ENCODE measurements around the gene CCDC93.

The CCDC93 gene

GRCh38 chr2:118050974-118051373 lies 37.1 kb upstream of the CCDC93 start (continued):
- no peak for TF ChIP-seq REST (tag by site-specific recombination; IDR thresholded peaks at IDR 0.05)

GRCh38 chr2:118050386-118050785 lies 36.5 kb upstream of the CCDC93 start:
- Histone ChIP-seq H3K9me3 (ENCODE audit: control insufficient read depth, insufficient read depth, low read depth, low read length) (no peaks in the 10 kb centered on the region), H3K36me3 (ENCODE audit: control insufficient read depth in 2 of 2, insufficient read depth in 1 of 2, low read length in 2 of 2) (no peaks in the 10 kb centered on the region), H3K4me1 (ENCODE audit: control insufficient read depth, insufficient read depth, low read length) (peaks cover 25% of the 10 kb centered on the region), H3K4me3 (ENCODE audit: low read depth, low read length) (no peak overlapping the region), H3K27ac (ENCODE audit: extremely low read depth, low read depth, low read length) (peak overlapping the region; percentile 48; the same call in 1 of the 2 replicates)
- CTCF ChIA-PET = interaction anchor here (0.7 to 1.5 kb wide), 5 partner anchors 11 to 835 kb away, joined by 3 to 7 read pairs (median 3); no protein-coding TSS in a partner anchor
- POLR2A ChIA-PET = interaction anchor here (0.8 to 1.0 kb wide), 2 partner anchors 9 to 12 kb away, joined by 3 read pairs; no protein-coding TSS in a partner anchor
- TF ChIP-seq WT1 (tag by site-specific recombination; IDR thresholded peaks at IDR 0.05) (no peak), ZNF660 (tag by site-specific recombination; IDR thresholded peaks at IDR 0.05) (no peak), ZNF843 (tag by site-specific recombination; IDR thresholded peaks at IDR 0.05) (peak; percentile 88), ZNF555 (tag by site-specific recombination; conservative IDR thresholded peaks at IDR 0.05) (no peak), ZNF677 (tag by site-specific recombination; IDR thresholded peaks at IDR 0.05) (no peak), ZNF121 (tag by site-specific recombination; IDR thresholded peaks at IDR 0.05) (no peak), ZNF350 (tag by site-specific recombination; IDR thresholded peaks at IDR 0.05) (no peak), ZNF513 (tag by site-specific recombination; IDR thresholded peaks at IDR 0.05) (no peak), ZNF645 (tag by site-specific recombination; IDR thresholded peaks at IDR 0.05) (no peak), ZNF18 (tag by site-specific recombination; IDR thresholded peaks at IDR 0.05) (no peak), ZNF138 (tag by site-specific recombination; IDR thresholded peaks at IDR 0.05; ENCODE audit: borderline replicate concordance) (no peak), ZNF548 (tag by site-specific recombination; IDR thresholded peaks at IDR 0.05) (no peak), ZBTB17 (tag by site-specific recombination; IDR thresholded peaks at IDR 0.05) (no peak), ZNF639 (tag by site-specific recombination; IDR thresholded peaks at IDR 0.05) (no peak), ZFHX2 (tag by site-specific recombination; conservative IDR thresholded peaks at IDR 0.05) (no peak), ZNF302 (tag by site-specific recombination; IDR thresholded peaks at IDR 0.05; ENCODE audit: low read depth) (no peak), ZNF664 (tag by site-specific recombination; IDR thresholded peaks at IDR 0.05) (no peak), SALL2 (tag by site-specific recombination; IDR thresholded peaks at IDR 0.05; ENCODE audit: borderline replicate concordance) (no peak), ZEB2 (tag by site-specific recombination; IDR thresholded peaks at IDR 0.05) (peak; percentile 55; the same call in 1 of the 2 replicates), GFI1B (tag by site-specific recombination; IDR thresholded peaks at IDR 0.05) (0 out of 2 replicates have a peak, but pooled peaks have one; percentile 41), ZBTB21 (tag by site-specific recombination; IDR thresholded peaks at IDR 0.05) (no peak), GLI4 (tag by site-specific recombination; IDR thresholded peaks at IDR 0.05) (no peak), HOXA7 (CRISPR knock-in tag; IDR thresholded peaks at IDR 0.05; ENCODE audit: borderline replicate concordance) (no peak), MEIS1 (CRISPR knock-in tag; IDR thresholded peaks at IDR 0.05; ENCODE audit: borderline replicate concordance) (no peak), ZNF184 (tag by site-specific recombination; IDR thresholded peaks at IDR 0.05) (no peak), SP2 (tag by site-specific recombination; IDR thresholded peaks at IDR 0.05) (no peak), YY2 (tag by site-specific recombination; IDR thresholded peaks at IDR 0.05) (no peak), ZNF626 (tag by site-specific recombination; IDR thresholded peaks at IDR 0.05) (no peak), ZNF549 (tag by site-specific recombination; IDR thresholded peaks at IDR 0.05) (no peak)
